ENCODE results near the gene DBP.

Gene DBP

DNA sequence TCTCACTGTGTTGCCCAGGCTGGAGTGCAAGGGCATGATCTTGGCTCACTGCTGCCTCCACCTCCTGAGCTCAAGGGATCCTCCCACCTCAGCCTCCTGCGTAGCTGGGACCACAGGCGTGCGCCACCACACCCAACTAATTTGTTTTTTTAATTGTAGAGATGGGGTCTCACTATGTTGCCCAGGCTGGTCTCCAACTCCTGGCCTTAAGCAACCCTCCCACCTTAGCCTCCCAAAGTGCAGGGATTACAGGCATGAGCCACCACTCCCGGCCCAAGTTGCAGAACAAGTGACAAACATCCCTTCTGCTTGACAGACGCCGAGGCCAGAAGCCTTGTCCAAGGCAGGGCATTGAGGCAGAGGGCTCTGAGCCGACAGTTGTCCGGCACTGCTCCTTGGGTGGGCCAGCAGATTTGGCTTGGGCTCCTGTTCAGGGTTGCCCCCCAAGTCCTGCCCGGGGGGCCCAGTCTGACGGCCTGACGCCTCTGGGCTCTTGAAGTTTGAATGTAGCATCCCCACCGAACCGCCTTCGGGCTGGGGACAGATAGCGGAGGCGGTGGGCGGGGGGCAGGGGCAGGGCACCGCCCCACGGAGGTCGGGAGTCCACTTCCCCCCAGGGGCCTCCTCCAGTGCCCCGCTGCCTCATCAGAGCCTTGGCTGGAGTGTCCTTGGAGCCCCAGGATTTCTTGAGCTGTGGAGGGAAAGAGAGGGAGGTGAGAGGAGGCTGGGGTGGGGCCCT lies 36.3 kb downstream of the DBP start:
- H3K9me3 ChIP-seq (ENCODE audit: low read length), result no peaks in the 10 kb centered on the region
- no peak overlapping the region for H2AFZ ChIP-seq (ENCODE audit: low read depth, low read length)
- H3K36me3 ChIP-seq (ENCODE audit: insufficient read depth, low read length), result no peaks in the 10 kb centered on the region

DNA sequence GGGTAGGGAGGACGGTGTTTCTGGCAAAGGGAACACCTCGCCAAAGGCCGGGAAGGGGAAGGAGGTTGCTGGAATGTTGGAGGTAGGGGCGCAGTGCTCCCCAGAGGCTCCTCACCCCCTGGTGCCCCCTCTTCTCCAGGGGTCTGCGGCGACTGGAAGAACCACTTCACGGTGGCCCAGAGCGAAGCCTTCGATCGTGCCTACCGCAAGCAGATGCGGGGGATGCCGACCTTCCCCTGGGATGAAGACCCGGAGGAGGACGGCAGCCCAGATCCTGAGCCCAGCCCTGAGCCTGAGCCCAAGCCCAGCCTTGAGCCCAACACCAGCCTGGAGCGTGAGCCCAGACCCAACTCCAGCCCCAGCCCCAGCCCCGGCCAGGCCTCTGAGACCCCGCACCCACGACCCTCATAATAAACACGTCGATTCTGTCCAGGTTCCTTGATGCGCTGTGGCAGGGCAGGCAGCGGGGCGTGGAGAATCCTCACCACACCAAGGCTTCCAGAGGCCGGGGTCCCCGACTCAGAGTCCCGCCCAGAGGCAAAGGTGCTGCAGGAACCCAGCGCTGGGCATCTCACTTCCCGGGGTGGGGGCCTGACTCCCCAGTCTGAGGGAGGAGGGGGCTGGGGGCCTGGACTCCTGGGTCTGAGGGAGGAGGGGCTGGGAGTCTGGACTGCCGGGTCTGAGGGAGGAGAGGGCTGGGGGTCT lies 38.0 kb downstream of the DBP start:
- H3K4me3 ChIP-seq (ENCODE audit: low read length), result no peak overlapping the region
- no peaks in the 10 kb centered on the region for H3K9me3 ChIP-seq (ENCODE audit: low read length)
- no peak overlapping the region for H2AFZ ChIP-seq (ENCODE audit: low read depth, low read length)
- H3K27me3 ChIP-seq (ENCODE audit: insufficient read depth, low read length), result no peaks in the 10 kb centered on the region
- H3K36me3 ChIP-seq (ENCODE audit: insufficient read depth, low read length), result no peaks in the 10 kb centered on the region
- no peaks in the 10 kb centered on the region for H3K4me1 ChIP-seq (ENCODE audit: insufficient read depth, low read length)

More for the DNA sequence above, 36.3 kb downstream of the DBP start:
- Histone ChIP-seq H3K4me1 (ENCODE audit: insufficient read depth, low read length) (no peaks in the 10 kb centered on the region), H3K27me3 (ENCODE audit: insufficient read depth, low read length) (no peaks in the 10 kb centered on the region), H3K4me3 (ENCODE audit: low read length) (no peak overlapping the region)

DNA sequence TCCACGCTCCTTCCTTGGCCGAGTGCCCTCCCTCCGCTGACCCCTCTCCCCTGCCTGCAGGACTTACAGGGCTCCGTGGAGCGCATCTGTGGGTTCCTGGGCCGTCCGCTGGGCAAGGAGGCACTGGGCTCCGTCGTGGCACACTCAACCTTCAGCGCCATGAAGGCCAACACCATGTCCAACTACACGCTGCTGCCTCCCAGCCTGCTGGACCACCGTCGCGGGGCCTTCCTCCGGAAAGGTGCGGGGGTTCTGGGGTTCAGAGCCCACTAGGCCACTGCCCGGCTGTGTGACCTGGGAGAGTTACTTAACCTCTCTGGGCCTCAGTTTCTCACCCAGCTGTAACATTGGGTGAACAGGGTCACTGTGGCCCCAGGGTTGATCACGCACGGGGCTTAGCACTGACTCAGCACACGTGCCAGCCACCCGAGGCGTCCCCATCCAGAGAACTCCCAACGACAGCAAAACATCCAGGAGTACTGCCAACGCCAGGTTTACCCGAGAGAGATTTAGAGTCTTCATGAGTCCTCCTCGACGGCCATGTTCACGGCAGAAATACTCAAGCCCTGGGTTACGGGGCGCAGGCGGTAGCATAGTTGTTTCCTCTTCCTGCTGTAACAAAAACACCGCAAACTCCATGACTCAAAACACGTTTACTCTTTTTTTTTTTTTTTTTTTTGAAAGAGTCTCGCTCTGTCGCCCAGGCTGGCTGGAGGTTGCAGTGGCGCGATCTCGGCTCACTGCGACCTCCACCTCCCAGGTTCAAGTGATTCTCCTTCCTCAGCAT lies 40.3 kb downstream of the DBP start:
- no peaks in the 10 kb centered on the region for H3K27me3 ChIP-seq (ENCODE audit: insufficient read depth, low read length)
- H3K4me3 ChIP-seq (ENCODE audit: low read length), result no peak overlapping the region
- H3K4me1 ChIP-seq (ENCODE audit: insufficient read depth, low read length), result no peaks in the 10 kb centered on the region
- no peaks in the 10 kb centered on the region for H3K9me3 ChIP-seq (ENCODE audit: low read length)
- no peak overlapping the region for H2AFZ ChIP-seq (ENCODE audit: low read depth, low read length)
- no peaks in the 10 kb centered on the region for H3K36me3 ChIP-seq (ENCODE audit: insufficient read depth, low read length)

DNA sequence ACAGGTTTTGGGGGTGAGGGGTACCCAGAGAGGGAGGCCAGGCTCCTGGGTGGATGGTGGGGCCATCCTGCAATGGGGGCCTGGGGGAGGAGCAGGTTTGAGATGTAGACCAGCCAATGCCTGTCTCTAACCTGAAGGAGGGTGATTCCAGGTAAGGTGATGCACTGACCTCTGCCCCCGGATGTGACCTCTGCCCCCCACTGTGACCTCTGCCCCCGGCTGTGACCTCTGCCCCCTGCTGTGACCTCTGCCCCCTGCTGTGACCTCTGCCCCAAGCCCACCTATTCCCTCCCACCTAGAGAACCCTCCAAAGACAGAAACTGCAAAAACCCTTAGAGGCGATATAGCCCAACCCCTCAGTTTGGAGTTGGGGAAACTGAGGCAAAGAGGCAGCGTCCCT lies 40.9 kb downstream of the DBP start:
- Histone ChIP-seq H3K27me3 (ENCODE audit: insufficient read depth, low read length) (no peaks in the 10 kb centered on the region), H2AFZ (ENCODE audit: low read depth, low read length) (no peak overlapping the region), H3K4me1 (ENCODE audit: insufficient read depth, low read length) (no peaks in the 10 kb centered on the region), H3K9me3 (ENCODE audit: low read length) (no peaks in the 10 kb centered on the region), H3K4me3 (ENCODE audit: low read length) (no peak overlapping the region), H3K36me3 (ENCODE audit: insufficient read depth, low read length) (no peaks in the 10 kb centered on the region)

GRCh38 chr19:48595833-48596232 lies 41.3 kb downstream of the DBP start:
- H3K36me3 ChIP-seq (ENCODE audit: insufficient read depth, low read length), result no peaks in the 10 kb centered on the region
- no peaks in the 10 kb centered on the region for H3K9me3 ChIP-seq (ENCODE audit: low read length)

DNA sequence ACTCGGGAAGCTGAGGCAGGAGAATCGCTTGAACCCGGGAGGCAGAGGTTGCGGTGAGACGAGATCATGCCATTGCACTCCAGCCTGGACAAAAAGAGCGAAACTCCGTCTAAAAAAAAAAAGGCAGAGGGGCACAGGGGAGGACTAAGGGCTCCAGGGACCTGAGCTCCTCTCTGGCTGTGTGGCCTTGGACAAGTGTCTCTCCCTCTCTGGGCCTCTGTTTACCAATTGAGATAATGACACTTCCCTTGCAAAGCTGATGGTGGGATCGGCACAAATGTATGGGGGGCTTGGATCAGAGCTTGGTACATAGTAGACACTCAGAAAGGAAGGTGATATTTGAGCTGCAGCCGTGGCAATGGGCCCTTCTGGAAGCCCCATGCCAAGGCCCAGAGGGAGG lies 42.0 kb downstream of the DBP start:
- Histone ChIP-seq H2AFZ (ENCODE audit: low read depth, low read length) (no peak overlapping the region), H3K27me3 (ENCODE audit: insufficient read depth, low read length) (no peaks in the 10 kb centered on the region), H3K36me3 (ENCODE audit: insufficient read depth, low read length) (no peaks in the 10 kb centered on the region), H3K9me3 (ENCODE audit: low read length) (no peaks in the 10 kb centered on the region), H3K4me1 (ENCODE audit: insufficient read depth, low read length) (no peaks in the 10 kb centered on the region), H3K4me3 (ENCODE audit: low read length) (no peak overlapping the region)

More at GRCh38 chr19:48595833-48596232, 41.3 kb downstream of the DBP start:
- Histone ChIP-seq H3K4me1 (ENCODE audit: insufficient read depth, low read length) (no peaks in the 10 kb centered on the region), H2AFZ (ENCODE audit: low read depth, low read length) (no peak overlapping the region), H3K4me3 (ENCODE audit: low read length) (no peak overlapping the region), H3K27me3 (ENCODE audit: insufficient read depth, low read length) (no peaks in the 10 kb centered on the region)

GRCh38 chr19:48591021-48591420 lies 46.2 kb downstream of the DBP start:
- H3K4me3 ChIP-seq (ENCODE audit: low read length), result no peak overlapping the region
- H3K9me3 ChIP-seq (ENCODE audit: low read length), result no peaks in the 10 kb centered on the region
- H2AFZ ChIP-seq (ENCODE audit: low read depth, low read length), result no peak overlapping the region
- no peaks in the 10 kb centered on the region for H3K36me3 ChIP-seq (ENCODE audit: insufficient read depth, low read length)
- peaks cover 4% of the 10 kb centered on the region for H3K4me1 ChIP-seq (ENCODE audit: insufficient read depth, low read length)
- no peaks in the 10 kb centered on the region for H3K27me3 ChIP-seq (ENCODE audit: insufficient read depth, low read length)

- Histone ChIP-seq H2AFZ (ENCODE audit: low read depth, low read length) (peak overlapping the region; percentile 28), H3K9me3 (ENCODE audit: low read length) (no peaks in the 10 kb centered on the region), H3K4me1 (ENCODE audit: insufficient read depth, low read length) (peaks cover 7% of the 10 kb centered on the region), H3K36me3 (ENCODE audit: insufficient read depth, low read length) (no peaks in the 10 kb centered on the region), H3K27me3 (ENCODE audit: insufficient read depth, low read length) (no peaks in the 10 kb centered on the region), H3K4me3 (ENCODE audit: low read length) (peak overlapping the region; percentile 30)
These were observed 48.3 kb downstream of the DBP start for GRCh38 chr19:48588670-48589401.

DNA sequence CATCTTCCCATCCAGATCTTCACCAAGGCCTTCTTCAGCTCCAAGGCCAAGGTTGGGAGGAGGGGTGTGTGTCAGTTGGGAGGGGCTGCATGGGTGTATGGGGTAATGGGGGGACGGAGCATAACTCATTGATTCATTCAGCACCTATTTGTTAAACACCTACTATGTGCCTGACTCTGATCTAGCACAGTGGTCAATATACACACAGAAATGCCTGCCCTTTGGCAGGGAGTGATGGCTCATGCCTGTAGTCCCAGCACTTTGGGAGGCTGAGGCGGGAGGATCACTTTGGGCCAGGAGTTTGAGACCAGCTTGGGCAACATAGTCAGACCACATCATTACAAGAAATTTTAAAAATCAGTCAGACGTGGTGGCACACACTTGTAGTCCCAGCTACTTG lies 49.8 kb downstream of the DBP start:
- H3K4me3 ChIP-seq (ENCODE audit: low read length), result no peak overlapping the region
- no peak overlapping the region for H2AFZ ChIP-seq (ENCODE audit: low read depth, low read length)
- H3K36me3 ChIP-seq (ENCODE audit: insufficient read depth, low read length), result no peaks in the 10 kb centered on the region
- H3K27me3 ChIP-seq (ENCODE audit: insufficient read depth, low read length), result no peaks in the 10 kb centered on the region
- H3K4me1 ChIP-seq (ENCODE audit: insufficient read depth, low read length), result peaks cover 7% of the 10 kb centered on the region
- H3K9me3 ChIP-seq (ENCODE audit: low read length), result no peaks in the 10 kb centered on the region

DNA sequence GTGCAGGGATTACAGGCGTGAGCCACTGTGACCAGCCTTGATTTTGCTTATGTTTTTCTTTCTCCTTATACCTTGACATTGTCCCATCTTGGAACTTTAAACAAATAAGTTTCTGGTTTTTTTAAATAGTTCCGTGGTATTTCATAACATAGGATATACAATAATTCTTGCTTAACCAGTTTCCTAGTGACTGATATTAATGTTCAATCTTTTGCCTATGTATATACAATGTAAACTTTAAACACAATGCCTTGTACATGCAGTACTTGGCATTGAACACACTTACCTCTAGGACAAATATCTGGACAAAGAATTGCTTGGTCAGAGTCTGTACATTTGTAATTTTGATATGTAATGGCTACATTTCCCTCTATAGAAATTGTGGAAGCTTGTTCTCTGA lies 55.0 kb downstream of the DBP start:
- Histone ChIP-seq H3K36me3 (ENCODE audit: insufficient read depth, low read length) (no peaks in the 10 kb centered on the region), H3K27me3 (ENCODE audit: insufficient read depth, low read length) (no peaks in the 10 kb centered on the region), H2AFZ (ENCODE audit: low read depth, low read length) (no peak overlapping the region), H3K9me3 (ENCODE audit: low read length) (no peaks in the 10 kb centered on the region), H3K4me1 (ENCODE audit: insufficient read depth, low read length) (peaks cover 3% of the 10 kb centered on the region), H3K4me3 (ENCODE audit: low read length) (no peak overlapping the region)
